GM20000 (cell line): ENCODE results near the gene IGFBP5.

ENCODE experiments used
- DNase-seq: peaks from one replicate; pipeline ENCODE4 v3.0.0; 2012; ENCODE audit warnings: low spot score
- CTCF ChIP-seq: IDR thresholded peaks from 2 replicates; pipeline ENCODE4 v1.5.1; 2012; ENCODE audit warnings: mild to moderate bottlenecking, control low read depth; ENCODE audit errors: extremely low read depth, missing control alignments

Gene IGFBP5

GRCh38 chr2:216659276-216659675 is 36.1 kb downstream of the IGFBP5 start:
- TF ChIP-seq CTCF, result no peak
- DNase-seq, result no peak

- no peak for DNase-seq
- TF ChIP-seq CTCF, result no peak
Observed at GRCh38 chr2:216658757-216659156, 36.6 kb downstream of the IGFBP5 start.

GRCh38 chr2:216657980-216658379 is 37.4 kb downstream of the IGFBP5 start:
- DNase-seq, result no peak
- no peak for TF ChIP-seq CTCF

GRCh38 chr2:216657086-216657855 is 38.1 kb downstream of the IGFBP5 start:
- no peak for TF ChIP-seq CTCF
- no peak for DNase-seq

DNA sequence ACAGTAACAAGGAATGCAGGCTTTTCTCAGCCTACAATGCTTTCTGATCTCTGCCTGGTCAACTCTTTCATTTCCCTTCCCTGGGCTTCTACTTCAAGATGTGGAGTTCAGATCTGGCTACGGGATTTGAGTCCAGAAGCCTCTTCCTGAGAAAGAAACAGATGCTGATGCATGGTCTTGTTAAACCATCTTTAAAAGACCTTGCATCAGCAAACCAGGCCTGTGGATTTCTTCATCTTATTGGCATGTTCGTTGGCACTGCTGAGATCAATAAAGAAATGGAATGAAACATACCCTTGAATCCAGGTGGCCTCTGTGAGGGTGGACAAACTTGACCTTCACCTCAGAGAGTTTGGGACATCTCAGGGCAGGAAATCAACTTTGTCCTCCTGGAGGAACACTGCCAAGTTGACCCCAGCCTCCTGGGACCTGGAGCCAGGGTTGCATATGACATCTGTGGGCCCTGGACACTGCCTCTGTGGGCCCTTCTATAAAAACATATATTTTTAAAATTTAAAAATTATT is 40.8 kb downstream of the IGFBP5 start:
- no peak for DNase-seq
- no peak for TF ChIP-seq CTCF

DNA sequence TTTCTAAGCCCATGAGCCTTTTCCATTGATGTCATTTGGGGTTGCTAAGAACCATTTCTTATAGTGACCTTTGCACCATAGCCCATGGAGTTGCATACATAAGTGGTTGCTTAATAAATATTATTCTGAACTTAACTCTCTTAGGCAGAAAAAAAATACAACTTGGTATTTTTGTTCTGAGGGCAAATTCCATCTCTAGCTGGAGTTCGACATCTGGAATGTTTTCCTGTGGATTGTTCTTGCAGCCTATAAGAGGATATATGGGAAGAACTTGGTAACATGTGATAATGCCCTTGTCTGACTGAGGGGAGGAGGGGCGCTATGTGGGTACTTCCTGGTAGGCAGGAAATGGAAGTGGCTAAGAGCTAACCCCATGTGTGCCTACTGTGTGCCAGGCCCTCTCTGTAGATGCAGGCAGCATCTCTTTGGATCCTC is 41.4 kb downstream of the IGFBP5 start:
- TF ChIP-seq CTCF, result no peak
- no peak for DNase-seq

DNA sequence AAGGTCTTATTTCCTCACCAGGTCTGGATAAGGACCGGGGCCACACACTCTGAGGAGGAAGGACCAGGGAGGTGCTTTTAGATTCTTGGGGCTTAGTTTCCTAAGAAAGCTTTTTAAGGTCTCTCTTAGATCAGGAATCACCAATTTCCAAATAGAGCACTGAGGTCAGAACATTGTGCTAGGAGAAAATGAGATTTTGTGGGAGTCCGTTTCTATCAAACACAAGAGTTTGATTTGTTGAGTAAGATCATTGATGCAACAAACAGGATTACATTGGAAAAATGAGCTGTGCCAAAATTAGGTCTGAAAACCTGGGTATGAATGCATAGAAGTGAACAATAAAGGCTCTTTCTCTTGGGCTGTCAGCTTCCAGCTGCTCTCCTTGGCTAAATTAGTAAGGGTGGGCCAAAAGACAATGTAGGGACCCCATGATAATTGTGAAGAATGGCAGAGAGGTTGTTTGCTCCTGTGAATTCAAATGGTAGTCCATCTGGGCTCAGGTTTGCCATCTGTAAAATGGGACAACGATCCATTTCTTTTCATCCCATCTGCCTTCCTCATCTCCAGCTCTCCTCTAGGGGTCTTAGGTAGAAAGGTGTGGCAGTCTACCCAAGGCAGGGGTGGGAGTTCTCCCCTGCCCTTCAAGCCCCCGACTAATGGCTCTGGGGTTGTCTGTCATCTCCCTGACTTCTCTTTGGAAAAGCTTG is 42.1 kb downstream of the IGFBP5 start:
- no peak for DNase-seq

More for the DNA sequence above, 42.1 kb downstream of the IGFBP5 start:
- no peak for TF ChIP-seq CTCF
